GM12878 (cell line): ENCODE measurements around the gene GK2.

Experiments used
- ATF7 ChIP-seq: fragments of 450-650 bp; IDR thresholded peaks from 2 replicates; pipeline ENCODE4 v1.6.1; 2016; ENCODE audit warnings: low read depth, mild to moderate bottlenecking
- ELK1 ChIP-seq: IDR thresholded peaks from 2 replicates; pipeline ENCODE4 v1.6.1; 2012; ENCODE audit warnings: low read depth, low read length, improper control_type of control experiment
- EP300 ChIP-seq, 2 experiments: fragments of 150-350 bp in 1 of 2; IDR thresholded peaks; 2 replicates each; pipeline ENCODE4 v1.6.1; 2011 to 2012; ENCODE audit warnings: low read depth in 2 of 2, low read length in 2 of 2, borderline replicate concordance in 1 of 2, improper control_type of control experiment in 1 of 2, inconsistent platforms in 1 of 2; ENCODE audit not compliant: control insufficient read depth in 1 of 2
- NFYB ChIP-seq: IDR thresholded peaks from 2 replicates; pipeline ENCODE4 v1.6.1; 2011; ENCODE audit warnings: low read depth, mild to moderate bottlenecking, low read length, improper control_type of control experiment, moderate library complexity; ENCODE audit not compliant: insufficient read depth
- POLR2AphosphoS2 ChIP-seq: IDR thresholded peaks from 2 replicates; pipeline ENCODE4 v1.6.1; 2011; ENCODE audit warnings: low read depth, mild to moderate bottlenecking, low read length, improper control_type of control experiment, moderate library complexity
- POLR2AphosphoS5 ChIP-seq: IDR thresholded peaks from 2 replicates; pipeline ENCODE4 v1.6.1; 2011; ENCODE audit warnings: mild to moderate bottlenecking, low read length, inconsistent platforms
- RAD21 ChIP-seq: IDR thresholded peaks from 2 replicates; pipeline ENCODE4 v1.6.1; 2011; ENCODE audit warnings: mild to moderate bottlenecking, low read depth, low read length, moderate library complexity; ENCODE audit not compliant: insufficient read depth
- TAF1 ChIP-seq: IDR thresholded peaks from 2 replicates; pipeline ENCODE4 v1.6.1; 2011; ENCODE audit warnings: mild to moderate bottlenecking, low read depth, low read length, borderline replicate concordance
- TCF7 ChIP-seq: IDR thresholded peaks from 2 replicates; pipeline ENCODE4 v1.6.1; 2014; ENCODE audit warnings: antibody characterized with exemption, borderline replicate concordance
- ZNF687 ChIP-seq: fragments of 450-650 bp; IDR thresholded peaks from 2 replicates; pipeline ENCODE4 v1.6.1; 2017; ENCODE audit warnings: mild to moderate bottlenecking, moderate library complexity
- TF ChIP-seq, protein P1 (sequence below), 3 experiments: IDR thresholded peaks in 2 of 3; conservative IDR thresholded peaks in 1 of 3; 2 replicates each; pipeline ENCODE4 v1.5.1; 2011; ENCODE audit warnings: low read depth in 3 of 3, low read length in 3 of 3, mild to moderate bottlenecking in 3 of 3, control low read depth in 2 of 3, moderate library complexity in 2 of 3, inconsistent platforms in 1 of 3, mixed read lengths in 1 of 3; ENCODE audit not compliant: control insufficient read depth in 2 of 3, insufficient read depth in 1 of 3; ENCODE audit errors: extremely low read depth in 1 of 3
- TF ChIP-seq, protein P2 (sequence below): IDR thresholded peaks from 2 replicates; pipeline ENCODE4 v1.6.1; 2011; ENCODE audit warnings: low read depth, mild to moderate bottlenecking, low read length, moderate library complexity, borderline replicate concordance; ENCODE audit errors: extremely low read depth

DNA sequence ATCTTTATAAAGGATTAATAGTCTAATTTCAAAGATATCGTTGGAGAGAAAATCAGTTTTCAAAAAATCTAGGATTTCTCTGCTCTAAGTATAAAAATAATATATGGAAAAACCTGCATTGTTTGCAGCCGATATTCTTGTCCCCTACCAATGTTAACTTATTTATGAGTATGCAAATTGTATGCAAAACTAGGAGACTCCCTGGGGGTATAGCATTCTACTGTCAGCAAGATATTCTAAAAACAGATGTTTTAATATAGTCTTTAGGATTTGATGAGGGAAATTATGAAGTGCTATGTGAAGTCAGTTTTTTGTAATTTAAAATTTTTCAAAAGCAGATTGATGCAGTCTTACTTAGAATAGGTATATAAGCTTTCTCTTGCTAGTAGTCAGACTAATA, 40.9 kb downstream of the GK2 start:
- TF ChIP-seq TCF7 = no peak
- no peak for TF ChIP-seq TAF1
- TF ChIP-seq, protein P1, sequence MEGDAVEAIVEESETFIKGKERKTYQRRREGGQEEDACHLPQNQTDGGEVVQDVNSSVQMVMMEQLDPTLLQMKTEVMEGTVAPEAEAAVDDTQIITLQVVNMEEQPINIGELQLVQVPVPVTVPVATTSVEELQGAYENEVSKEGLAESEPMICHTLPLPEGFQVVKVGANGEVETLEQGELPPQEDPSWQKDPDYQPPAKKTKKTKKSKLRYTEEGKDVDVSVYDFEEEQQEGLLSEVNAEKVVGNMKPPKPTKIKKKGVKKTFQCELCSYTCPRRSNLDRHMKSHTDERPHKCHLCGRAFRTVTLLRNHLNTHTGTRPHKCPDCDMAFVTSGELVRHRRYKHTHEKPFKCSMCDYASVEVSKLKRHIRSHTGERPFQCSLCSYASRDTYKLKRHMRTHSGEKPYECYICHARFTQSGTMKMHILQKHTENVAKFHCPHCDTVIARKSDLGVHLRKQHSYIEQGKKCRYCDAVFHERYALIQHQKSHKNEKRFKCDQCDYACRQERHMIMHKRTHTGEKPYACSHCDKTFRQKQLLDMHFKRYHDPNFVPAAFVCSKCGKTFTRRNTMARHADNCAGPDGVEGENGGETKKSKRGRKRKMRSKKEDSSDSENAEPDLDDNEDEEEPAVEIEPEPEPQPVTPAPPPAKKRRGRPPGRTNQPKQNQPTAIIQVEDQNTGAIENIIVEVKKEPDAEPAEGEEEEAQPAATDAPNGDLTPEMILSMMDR (IDR thresholded peaks at IDR 0.05 in 2 of 3, conservative IDR thresholded peaks at IDR 0.05 in 1 of 3; ENCODE audit: control insufficient read depth in 2 of 3, extremely low read depth in 1 of 3, insufficient read depth in 1 of 3, low read depth in 3 of 3, low read length in 3 of 3) = no peak
- TF ChIP-seq ATF7 = no peak
- no peak for TF ChIP-seq EP300 (IDR thresholded peaks at IDR 0.05; ENCODE audit: borderline replicate concordance in 1 of 2, control insufficient read depth in 1 of 2, low read depth in 2 of 2, low read length in 2 of 2)
- TF ChIP-seq POLR2AphosphoS5 = no peak
- no peak for TF ChIP-seq RAD21
- TF ChIP-seq, protein P2, sequence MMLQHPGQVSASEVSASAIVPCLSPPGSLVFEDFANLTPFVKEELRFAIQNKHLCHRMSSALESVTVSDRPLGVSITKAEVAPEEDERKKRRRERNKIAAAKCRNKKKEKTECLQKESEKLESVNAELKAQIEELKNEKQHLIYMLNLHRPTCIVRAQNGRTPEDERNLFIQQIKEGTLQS = no peak
- TF ChIP-seq ZNF687 = no peak
- no peak for TF ChIP-seq NFYB
- TF ChIP-seq POLR2AphosphoS2 = no peak
- TF ChIP-seq ELK1 = no peak
